Measurements from ENCODE around the gene TBC1D2. TPM values are rescaled to one million over a fixed set of nuclear protein-coding genes. Genes with fewer than 3 reads are reported as not detected.

The TBC1D2 gene
- total and polyA plus RNA-seq, 4 donors = 2.8 to 5.1 (median 3.7) TPM

DNA sequence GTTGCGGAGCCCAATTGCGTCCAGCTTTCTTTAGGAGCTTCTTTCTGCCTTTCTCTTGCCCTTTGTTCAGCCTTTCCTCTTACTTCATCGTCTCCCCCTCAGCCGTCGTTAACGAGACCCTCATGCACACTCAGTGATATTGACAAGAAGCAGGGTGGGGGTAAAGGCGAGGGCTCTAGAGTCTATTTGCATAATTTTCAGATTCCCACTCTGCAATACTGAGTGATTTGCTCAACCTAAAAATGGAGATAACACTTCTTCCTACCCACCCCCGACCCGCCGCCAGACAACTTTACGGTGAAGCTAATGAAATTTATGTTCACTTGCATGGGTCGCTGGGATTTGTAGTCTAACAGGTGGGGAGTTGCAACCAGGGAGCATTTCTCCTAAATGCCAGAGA, 1.3 kb upstream of the TBC1D2 start:
- H3K9ac ChIP-seq (ENCODE audit: low read depth in 1 of 2, low read length in 2 of 2) = peak overlapping the region; percentile 92 to 93
- H3K9me3 ChIP-seq (ENCODE audit: control insufficient read depth in 4 of 4, low read length in 3 of 4) = no peaks in the 10 kb centered on the region
- TF ChIP-seq HNF4G (IDR thresholded peaks at IDR 0.05) (no peak), REST (IDR thresholded peaks at IDR 0.05) (no peak), YY1 (IDR thresholded peaks at IDR 0.05) (no peak), HNF4A (conservative IDR thresholded peaks at IDR 0.05) (no peak), FOXA2 (IDR thresholded peaks at IDR 0.05) (no peak), SP1 (IDR thresholded peaks at IDR 0.05) (no peak), EGR1 (IDR thresholded peaks at IDR 0.05; ENCODE audit: low read depth in 2 of 2) (no peak), RXRA (IDR thresholded peaks at IDR 0.05) (no peak), GABPA (IDR thresholded peaks at IDR 0.05 in 1 of 2, conservative IDR thresholded peaks at IDR 0.05 in 1 of 2) (no peak), NR2F2 (IDR thresholded peaks at IDR 0.05) (no peak), RAD21 (IDR thresholded peaks at IDR 0.05) (no peak), TAF1 (conservative IDR thresholded peaks at IDR 0.05) (no peak), MAX (IDR thresholded peaks at IDR 0.05) (no peak), JUND (IDR thresholded peaks at IDR 0.05) (no peak)
- TF ChIP-seq, protein P1, sequence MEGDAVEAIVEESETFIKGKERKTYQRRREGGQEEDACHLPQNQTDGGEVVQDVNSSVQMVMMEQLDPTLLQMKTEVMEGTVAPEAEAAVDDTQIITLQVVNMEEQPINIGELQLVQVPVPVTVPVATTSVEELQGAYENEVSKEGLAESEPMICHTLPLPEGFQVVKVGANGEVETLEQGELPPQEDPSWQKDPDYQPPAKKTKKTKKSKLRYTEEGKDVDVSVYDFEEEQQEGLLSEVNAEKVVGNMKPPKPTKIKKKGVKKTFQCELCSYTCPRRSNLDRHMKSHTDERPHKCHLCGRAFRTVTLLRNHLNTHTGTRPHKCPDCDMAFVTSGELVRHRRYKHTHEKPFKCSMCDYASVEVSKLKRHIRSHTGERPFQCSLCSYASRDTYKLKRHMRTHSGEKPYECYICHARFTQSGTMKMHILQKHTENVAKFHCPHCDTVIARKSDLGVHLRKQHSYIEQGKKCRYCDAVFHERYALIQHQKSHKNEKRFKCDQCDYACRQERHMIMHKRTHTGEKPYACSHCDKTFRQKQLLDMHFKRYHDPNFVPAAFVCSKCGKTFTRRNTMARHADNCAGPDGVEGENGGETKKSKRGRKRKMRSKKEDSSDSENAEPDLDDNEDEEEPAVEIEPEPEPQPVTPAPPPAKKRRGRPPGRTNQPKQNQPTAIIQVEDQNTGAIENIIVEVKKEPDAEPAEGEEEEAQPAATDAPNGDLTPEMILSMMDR (IDR thresholded peaks at IDR 0.05; ENCODE audit: low read depth, low read length, missing input control) = no peak
- TF ChIP-seq, protein P2, sequence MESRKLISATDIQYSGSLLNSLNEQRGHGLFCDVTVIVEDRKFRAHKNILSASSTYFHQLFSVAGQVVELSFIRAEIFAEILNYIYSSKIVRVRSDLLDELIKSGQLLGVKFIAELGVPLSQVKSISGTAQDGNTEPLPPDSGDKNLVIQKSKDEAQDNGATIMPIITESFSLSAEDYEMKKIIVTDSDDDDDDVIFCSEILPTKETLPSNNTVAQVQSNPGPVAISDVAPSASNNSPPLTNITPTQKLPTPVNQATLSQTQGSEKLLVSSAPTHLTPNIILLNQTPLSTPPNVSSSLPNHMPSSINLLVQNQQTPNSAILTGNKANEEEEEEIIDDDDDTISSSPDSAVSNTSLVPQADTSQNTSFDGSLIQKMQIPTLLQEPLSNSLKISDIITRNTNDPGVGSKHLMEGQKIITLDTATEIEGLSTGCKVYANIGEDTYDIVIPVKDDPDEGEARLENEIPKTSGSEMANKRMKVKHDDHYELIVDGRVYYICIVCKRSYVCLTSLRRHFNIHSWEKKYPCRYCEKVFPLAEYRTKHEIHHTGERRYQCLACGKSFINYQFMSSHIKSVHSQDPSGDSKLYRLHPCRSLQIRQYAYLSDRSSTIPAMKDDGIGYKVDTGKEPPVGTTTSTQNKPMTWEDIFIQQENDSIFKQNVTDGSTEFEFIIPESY (IDR thresholded peaks at IDR 0.05) = no peak
- no peaks in the 10 kb centered on the region for H3K27me3 ChIP-seq (ENCODE audit: control insufficient read depth in 4 of 4, insufficient read depth in 4 of 4, low read length in 3 of 4)
- H3K27ac ChIP-seq (ENCODE audit: low read depth in 1 of 2, low read length in 2 of 2) = peak overlapping the region; percentile 84 to 98
- peak overlapping the region; percentile 78 to 97 (median 83) for H3K4me3 ChIP-seq (ENCODE audit: low read depth in 1 of 3, low read length in 3 of 3)
- 9% methylated on average over 12 of the region's 12 CpGs for WGBS
- H3K36me3 ChIP-seq (ENCODE audit: control insufficient read depth in 4 of 4, insufficient read depth in 3 of 4, low read depth in 1 of 4, low read length in 3 of 4) = no peaks in the 10 kb centered on the region
- DNase-seq (ENCODE audit: low spot score) = no peak
- H3K4me1 ChIP-seq (ENCODE audit: control insufficient read depth in 4 of 4, insufficient read depth in 4 of 4, low read length in 3 of 4) = peaks cover 4 to 19% (median 15%) of the 10 kb centered on the region in 4 donors

DNA sequence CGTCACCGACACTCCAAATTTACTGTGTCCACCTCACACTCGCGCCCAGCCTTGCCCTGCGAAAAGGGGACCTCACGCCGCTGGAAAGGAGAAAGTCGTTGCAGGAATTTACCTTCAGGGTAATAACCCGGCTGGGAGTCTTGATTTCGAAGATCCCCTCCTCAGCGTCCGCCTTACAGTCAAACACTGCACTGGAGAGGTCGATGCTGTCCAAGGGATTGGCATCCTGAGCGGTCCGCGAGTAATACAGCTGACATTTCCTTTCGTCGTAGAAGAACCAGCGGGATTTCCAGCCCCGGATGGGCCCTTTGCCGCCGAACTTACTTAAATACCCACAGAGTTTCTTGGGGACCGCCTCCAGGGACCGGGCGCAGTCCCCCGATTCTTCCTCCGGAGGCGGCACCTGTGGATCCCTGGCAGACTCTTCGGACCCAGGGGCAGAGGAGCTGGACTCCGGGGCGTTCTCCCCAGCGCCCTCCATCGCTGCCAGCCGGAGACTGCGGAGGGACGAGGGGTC, 330 bp downstream of the TBC1D2 start:
- TF ChIP-seq, protein P2 (IDR thresholded peaks at IDR 0.05) = no peak
- peak; percentile 52 for TF ChIP-seq REST (IDR thresholded peaks at IDR 0.05)
- no peak for TF ChIP-seq SP1 (IDR thresholded peaks at IDR 0.05)
- TF ChIP-seq EGR1 (IDR thresholded peaks at IDR 0.05; ENCODE audit: low read depth in 2 of 2) = no peak
- no peak for TF ChIP-seq RXRA (IDR thresholded peaks at IDR 0.05)
- TF ChIP-seq HNF4A (conservative IDR thresholded peaks at IDR 0.05) = peak; percentile 54 to 72
- no peak for TF ChIP-seq GABPA (IDR thresholded peaks at IDR 0.05 in 1 of 2, conservative IDR thresholded peaks at IDR 0.05 in 1 of 2)
- TF ChIP-seq, protein P3, sequence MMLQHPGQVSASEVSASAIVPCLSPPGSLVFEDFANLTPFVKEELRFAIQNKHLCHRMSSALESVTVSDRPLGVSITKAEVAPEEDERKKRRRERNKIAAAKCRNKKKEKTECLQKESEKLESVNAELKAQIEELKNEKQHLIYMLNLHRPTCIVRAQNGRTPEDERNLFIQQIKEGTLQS (IDR thresholded peaks at IDR 0.05) = no peak
- TF ChIP-seq NR2F2 (IDR thresholded peaks at IDR 0.05) = no peak
- no peak for TF ChIP-seq YY1 (IDR thresholded peaks at IDR 0.05)
- TF ChIP-seq FOXA2 (IDR thresholded peaks at IDR 0.05) = no peak
- TF ChIP-seq TAF1 (conservative IDR thresholded peaks at IDR 0.05) = no peak
- Histone ChIP-seq H3K9ac (ENCODE audit: low read depth in 1 of 2, low read length in 2 of 2) (peak overlapping the region; percentile 34 to 53), H3K27me3 (ENCODE audit: control insufficient read depth in 4 of 4, insufficient read depth in 4 of 4, low read length in 3 of 4) (no peaks in the 10 kb centered on the region), H3K27ac (ENCODE audit: low read depth in 1 of 2, low read length in 2 of 2) (peak overlapping the region; percentile 20 to 98), H3K4me1 (ENCODE audit: control insufficient read depth in 4 of 4, insufficient read depth in 4 of 4, low read length in 3 of 4) (peaks cover 4 to 19% (median 15%) of the 10 kb centered on the region in 4 donors), H3K9me3 (ENCODE audit: control insufficient read depth in 4 of 4, low read length in 3 of 4) (no peaks in the 10 kb centered on the region), H3K4me3 (ENCODE audit: low read depth in 1 of 3, low read length in 3 of 3) (peak overlapping the region; percentile 83 to 97 (median 84)), H3K36me3 (ENCODE audit: control insufficient read depth in 4 of 4, insufficient read depth in 3 of 4, low read depth in 1 of 4, low read length in 3 of 4) (peaks cover 0 to 4% (median 0%) of the 10 kb centered on the region in 4 donors)
- no peak for DNase-seq (ENCODE audit: low spot score)
- WGBS = 1% methylated on average over 36 of the region's 36 CpGs

All from liver (tissue), 9 donors.